ENCODE results near the gene MAGI2. TPM values are rescaled to one million over a fixed set of nuclear protein-coding genes. Genes with fewer than 3 reads are reported as not detected.
"Not testable (repeated sequence)": the region's sequence is repeated elsewhere in the genome, so short reads cannot be mapped to it uniquely, and the experiment has no call there.

The MAGI2 gene
- total and polyA plus RNA-seq, 2 experiments from 2014 or later: 3.5 to 4.1 TPM

DNA sequence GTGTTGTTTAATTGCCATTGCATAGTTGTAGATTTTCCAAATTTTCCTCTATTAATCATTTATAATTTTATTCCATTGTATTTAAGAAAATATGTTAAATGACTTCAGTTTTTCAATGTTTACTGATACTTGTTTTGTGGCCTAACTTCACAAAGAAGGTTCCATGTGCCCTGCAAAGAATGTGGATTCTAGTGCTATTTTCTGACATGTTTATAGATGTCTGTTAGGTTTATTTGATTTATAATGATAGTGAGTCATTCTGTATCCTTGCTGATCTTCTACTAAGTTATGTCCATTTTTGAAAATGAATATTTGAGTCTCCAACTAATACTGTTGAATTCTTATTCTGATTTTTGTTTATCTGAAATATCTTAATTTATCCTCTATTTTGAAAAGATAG, 369.0 kb downstream of the MAGI2 start:
- Histone ChIP-seq H3K79me2 (ENCODE audit: insufficient read depth) (no peaks in the 10 kb centered on the region), H3K4me1 (ENCODE audit: insufficient read depth) (no peaks in the 10 kb centered on the region), H3K4me3 (no peak overlapping the region), H3K27me3 (replicated peaks; ENCODE audit: insufficient read depth) (no peaks in the 10 kb centered on the region), H3K9me2 (ENCODE audit: insufficient read depth) (no peaks in the 10 kb centered on the region; the same call in 1 of the 2 replicates), H4K20me1 (ENCODE audit: insufficient read depth) (no peaks in the 10 kb centered on the region), H3K9ac (no peak overlapping the region), H3K36me3 (ENCODE audit: low read depth) (no peaks in the 10 kb centered on the region), H3K27ac (no peak overlapping the region), H3K4me2 (ENCODE audit: unreplicated experiment) (no peak overlapping the region), H2AFZ (no peak overlapping the region), H3F3A (ENCODE audit: insufficient read depth) (no peaks in the 10 kb centered on the region), H3K9me3 (ENCODE audit: low read depth) (no peaks in the 10 kb centered on the region)
- in situ Hi-C loops (cut with MboI): no loop called here
- no peak for DNase-seq
- TF ChIP-seq EZH2 (IDR thresholded peaks at IDR 0.05; ENCODE audit: insufficient read depth, poor library complexity, severe bottlenecking): no peak
- TF ChIP-seq EZH2phosphoT487 (IDR thresholded peaks at IDR 0.05; ENCODE audit: insufficient read depth, low read depth): no peak

DNA sequence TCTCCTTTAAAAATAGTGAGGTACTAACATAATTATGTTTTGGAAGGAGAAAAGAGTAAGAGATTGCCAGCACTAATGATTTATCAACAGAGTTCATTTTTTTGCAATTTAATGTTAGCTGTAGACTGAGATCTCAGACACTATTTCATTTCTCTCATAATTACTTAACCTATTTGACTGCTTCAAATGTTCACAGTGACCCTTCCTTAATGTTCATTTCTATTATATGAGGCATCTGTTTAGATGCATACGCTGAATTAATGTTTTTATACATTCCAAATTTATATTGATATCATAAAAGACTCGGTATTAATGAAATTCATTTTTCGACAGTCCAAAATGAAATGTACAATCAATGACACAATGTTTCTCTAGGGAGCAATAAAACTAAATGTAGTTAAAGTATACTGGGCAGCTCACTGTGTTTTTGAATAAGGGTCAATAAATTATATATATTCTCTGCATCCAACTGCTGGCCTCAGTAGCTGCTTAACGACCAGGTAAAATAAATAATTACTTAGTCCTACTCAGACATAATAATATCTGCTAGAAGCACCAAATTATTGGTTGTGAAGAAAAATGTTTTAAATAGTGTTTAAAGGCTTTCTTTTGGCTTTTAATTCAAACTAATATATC, 373.4 kb downstream of the MAGI2 start:
- DNase-seq: no peak
- no peak overlapping the region for H3K9ac ChIP-seq
- in situ Hi-C loops (cut with MboI): no loop called here
- H3K4me1 ChIP-seq (ENCODE audit: insufficient read depth): no peaks in the 10 kb centered on the region
- 62 to 67% methylated on average over 4 of the region's 4 CpGs for whole genome bisulfite sequencing, 2 experiments (ENCODE audit: low coverage in 1 of 2, low lambda C conversion rate in 2 of 2, missing lambda C conversion rate in 2 of 2)
- H3K9me2 ChIP-seq (ENCODE audit: insufficient read depth): no peaks in the 10 kb centered on the region; the same call in 1 of the 2 replicates
- no peaks in the 10 kb centered on the region for H3K36me3 ChIP-seq (ENCODE audit: low read depth)
- H4K20me1 ChIP-seq (ENCODE audit: insufficient read depth): no peaks in the 10 kb centered on the region
- H2AFZ ChIP-seq: no peak overlapping the region
- TF ChIP-seq EZH2 (IDR thresholded peaks at IDR 0.05; ENCODE audit: insufficient read depth, poor library complexity, severe bottlenecking) (no peak), EZH2phosphoT487 (IDR thresholded peaks at IDR 0.05; ENCODE audit: insufficient read depth, low read depth) (no peak)
- no peaks in the 10 kb centered on the region for H3K27me3 ChIP-seq (replicated peaks; ENCODE audit: insufficient read depth)
- no peak overlapping the region for H3K4me2 ChIP-seq (ENCODE audit: unreplicated experiment)
- no peak overlapping the region for H3K4me3 ChIP-seq
- H3F3A ChIP-seq (ENCODE audit: insufficient read depth): no peaks in the 10 kb centered on the region
- no peaks in the 10 kb centered on the region for H3K79me2 ChIP-seq (ENCODE audit: insufficient read depth)
- no peaks in the 10 kb centered on the region for H3K9me3 ChIP-seq (ENCODE audit: low read depth)
- H3K27ac ChIP-seq: no peak overlapping the region

DNA sequence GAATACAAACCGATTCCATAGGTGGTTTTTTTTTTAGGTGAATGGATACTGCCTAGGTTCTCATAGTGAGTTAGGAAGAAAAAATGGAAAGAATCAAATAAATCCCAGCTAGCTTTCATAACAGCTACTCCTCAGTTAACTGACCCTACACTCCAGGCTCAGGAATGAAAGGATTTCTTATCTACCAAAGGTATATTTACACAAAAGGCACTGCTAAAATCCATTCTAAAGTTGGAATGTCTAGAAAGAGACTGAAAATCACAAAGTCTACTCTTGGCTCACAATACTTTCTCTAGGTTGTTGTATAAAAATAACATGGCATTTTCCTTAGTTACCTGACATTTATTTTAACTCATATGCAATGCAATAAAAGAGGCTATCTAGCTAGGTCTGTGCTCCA, 375.2 kb downstream of the MAGI2 start:
- Histone ChIP-seq H3K4me3 (no peak overlapping the region), H3K27me3 (replicated peaks; ENCODE audit: insufficient read depth) (no peaks in the 10 kb centered on the region), H3F3A (ENCODE audit: insufficient read depth) (no peaks in the 10 kb centered on the region), H3K9ac (no peak overlapping the region), H2AFZ (no peak overlapping the region), H3K9me2 (ENCODE audit: insufficient read depth) (no peaks in the 10 kb centered on the region; the same call in 1 of the 2 replicates), H3K4me2 (ENCODE audit: unreplicated experiment) (no peak overlapping the region), H3K27ac (no peak overlapping the region), H3K79me2 (ENCODE audit: insufficient read depth) (no peaks in the 10 kb centered on the region), H3K9me3 (ENCODE audit: low read depth) (no peaks in the 10 kb centered on the region), H4K20me1 (ENCODE audit: insufficient read depth) (no peaks in the 10 kb centered on the region), H3K36me3 (ENCODE audit: low read depth) (no peaks in the 10 kb centered on the region), H3K4me1 (ENCODE audit: insufficient read depth) (no peaks in the 10 kb centered on the region)
- 92 to 100% methylated on average over 1 of the region's 1 CpG for WGBS, 2 experiments (ENCODE audit: low coverage in 1 of 2, low lambda C conversion rate in 2 of 2, missing lambda C conversion rate in 2 of 2)
- in situ Hi-C loops (cut with MboI): no loop called here
- TF ChIP-seq EZH2 (IDR thresholded peaks at IDR 0.05; ENCODE audit: insufficient read depth, poor library complexity, severe bottlenecking): no peak
- TF ChIP-seq EZH2phosphoT487 (IDR thresholded peaks at IDR 0.05; ENCODE audit: insufficient read depth, low read depth): no peak
- no peak for DNase-seq

DNA sequence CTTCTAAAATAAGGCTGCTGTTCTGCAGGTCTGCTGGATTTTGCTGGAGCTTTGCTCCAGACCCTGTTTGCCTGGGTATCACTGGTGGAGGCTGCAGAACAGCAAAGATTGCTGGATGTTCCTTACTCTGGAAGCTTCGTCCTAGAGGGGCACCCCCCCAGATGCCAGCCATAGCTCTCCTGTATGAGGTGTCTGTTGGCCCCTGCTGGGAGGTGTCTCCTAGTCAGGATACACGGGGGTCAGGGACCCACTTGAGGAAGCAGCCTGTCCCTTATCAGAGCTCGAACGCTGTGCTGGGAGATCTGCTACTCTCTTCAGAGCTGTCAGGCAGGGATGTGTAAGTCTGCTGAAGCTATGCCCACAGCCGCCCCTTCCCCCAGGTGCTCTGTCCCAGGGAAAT, 382.3 kb downstream of the MAGI2 start:
- H3K9me2 ChIP-seq (ENCODE audit: insufficient read depth); H3K27ac ChIP-seq; H2AFZ ChIP-seq; DNase-seq; H3K27me3 ChIP-seq (replicated peaks; ENCODE audit: insufficient read depth); H3K9me3 ChIP-seq (ENCODE audit: low read depth); H3K9ac ChIP-seq; H3F3A ChIP-seq (ENCODE audit: insufficient read depth); H4K20me1 ChIP-seq (ENCODE audit: insufficient read depth); H3K4me1 ChIP-seq (ENCODE audit: insufficient read depth); H3K4me3 ChIP-seq; in situ Hi-C loops (cut with MboI); H3K36me3 ChIP-seq (ENCODE audit: low read depth); H3K4me2 ChIP-seq (ENCODE audit: unreplicated experiment); H3K79me2 ChIP-seq (ENCODE audit: insufficient read depth): not testable (repeated sequence)
- 54 to 65% methylated on average over 5 of the region's 5 CpGs for WGBS, 2 experiments (ENCODE audit: low coverage in 1 of 2, low lambda C conversion rate in 2 of 2, missing lambda C conversion rate in 2 of 2)
